GM13977 (cell line): ENCODE measurements around the gene MRPS34.

ENCODE experiments used
- DNase-seq: peaks from one replicate; pipeline ENCODE4 v3.0.0; 2012; ENCODE audit warnings: low spot score
- CTCF ChIP-seq: IDR thresholded peaks from 2 replicates; pipeline ENCODE4 v1.5.1; 2012; ENCODE audit warnings: mild to moderate bottlenecking, control low read depth; ENCODE audit not compliant: insufficient read depth; ENCODE audit errors: extremely low read depth, missing control alignments
- in situ Hi-C: fragments of 300-500 bp; cut with MboI; formaldehyde crosslinking; loops from one replicate; pipeline ENCODE4 v1.12.0; 2022; ENCODE audit warnings: low sequenced_read_pairs, low pct_unique_long_range_greater_than_20kb, mixed read lengths, inconsistent platforms; ENCODE audit not compliant: unreplicated experiment

The MRPS34 gene

GRCh38 chr16:1765826-1766225 lies 7.1 kb downstream of the MRPS34 start:
- in situ Hi-C loops, result no loop called here
- TF ChIP-seq CTCF, result no peak
- no peak for DNase-seq

DNA sequence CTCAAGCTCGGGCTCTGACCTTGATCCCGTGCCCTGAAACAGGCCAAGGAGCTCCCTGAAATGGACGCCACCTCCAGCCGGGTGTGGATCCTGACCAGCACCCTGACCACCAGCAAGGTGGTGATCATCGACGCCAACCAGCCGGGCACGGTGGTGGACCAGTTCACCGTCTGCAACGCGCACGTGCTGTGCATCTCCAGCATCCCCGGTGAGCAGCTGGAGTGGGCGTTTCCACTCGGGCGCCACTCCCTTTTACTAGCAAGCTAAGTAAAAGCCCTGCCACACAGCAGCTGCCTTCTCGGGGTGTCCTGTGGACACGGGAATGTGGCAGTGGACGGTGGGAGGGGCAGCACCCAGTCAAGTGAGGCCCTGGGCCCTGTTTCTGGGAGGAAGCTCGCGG lies 8.0 kb downstream of the MRPS34 start:
- TF ChIP-seq CTCF, result no peak
- in situ Hi-C loops, result no loop called here
- no peak for DNase-seq

- in situ Hi-C loops, result no loop called here
- TF ChIP-seq CTCF, result peak; percentile 12
- DNase-seq, result no peak
Observed at GRCh38 chr16:1763521-1764511, 9.1 kb downstream of the MRPS34 start.

DNA sequence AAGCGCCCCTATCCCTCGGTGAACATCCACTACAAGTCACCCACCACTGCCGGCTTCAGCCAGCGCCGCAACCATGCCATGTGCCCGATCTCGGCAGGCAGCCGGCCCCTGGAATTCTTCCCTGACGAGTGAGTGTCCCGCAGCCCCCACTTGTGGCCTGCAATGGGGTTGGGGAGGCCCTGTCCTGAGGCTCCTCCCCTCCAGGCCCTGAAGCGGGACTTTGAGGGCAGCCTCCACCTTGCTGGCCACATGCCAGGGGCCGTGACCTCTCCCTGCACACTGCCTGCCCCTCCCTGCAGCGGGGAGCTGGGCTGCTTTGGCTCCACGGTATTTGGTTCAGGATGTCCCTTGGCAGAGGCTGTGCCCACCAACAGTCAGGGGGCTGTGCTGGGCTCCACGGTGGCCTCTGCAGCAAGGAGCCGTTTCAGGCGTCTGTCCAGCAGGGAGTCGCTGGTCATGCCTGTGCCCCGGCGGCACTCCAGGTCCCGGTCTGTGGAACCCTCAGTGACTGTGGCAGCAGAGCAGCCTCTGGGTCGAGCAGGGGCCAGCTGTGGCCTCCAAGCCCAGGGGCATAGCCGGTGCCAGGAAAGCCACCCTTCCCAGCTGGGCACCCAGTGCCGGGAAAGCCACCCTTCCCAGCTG lies 9.9 kb downstream of the MRPS34 start:
- DNase-seq, result no peak
- no peak for TF ChIP-seq CTCF
- in situ Hi-C loops, result no loop called here

DNA sequence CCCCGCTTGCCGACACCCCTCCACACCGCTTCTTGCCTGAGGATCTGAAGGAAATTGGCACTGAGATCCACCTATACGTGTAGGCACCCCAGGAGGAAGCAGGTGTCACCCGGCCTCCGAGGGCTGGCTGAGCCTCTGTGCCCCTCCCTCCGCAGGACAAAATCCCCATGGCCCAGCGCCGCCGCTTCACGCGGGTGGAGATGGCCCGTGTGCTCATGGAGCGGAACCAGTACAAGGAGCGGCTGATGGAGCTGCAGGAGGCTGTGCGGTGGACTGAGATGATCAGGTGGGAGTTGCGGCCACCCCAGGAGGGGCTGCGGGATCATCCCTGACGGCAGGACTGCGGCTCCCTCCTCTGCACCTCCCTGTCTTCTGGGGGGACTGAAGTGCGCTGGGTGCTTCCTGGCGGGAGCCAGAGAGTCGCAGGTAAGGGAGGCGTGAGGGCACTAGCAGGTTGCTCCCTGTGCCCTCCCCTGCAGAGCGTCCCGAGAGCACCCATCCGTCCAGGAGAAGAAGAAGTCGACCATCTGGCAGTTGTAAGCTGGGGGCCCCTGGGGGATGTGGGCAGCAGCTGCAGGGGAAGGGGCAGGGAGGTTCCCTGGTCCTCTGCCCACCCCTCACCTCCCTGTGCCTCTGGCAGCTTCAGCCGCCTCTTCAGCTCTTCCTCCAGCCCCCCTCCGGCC lies 10.6 kb downstream of the MRPS34 start:
- no peak for TF ChIP-seq CTCF
- in situ Hi-C loops, result no loop called here

GRCh38 chr16:1761751-1762150 lies 11.2 kb downstream of the MRPS34 start:
- in situ Hi-C loops, result no loop called here
- TF ChIP-seq CTCF, result no peak
- no peak for DNase-seq

More for the DNA sequence above, 10.6 kb downstream of the MRPS34 start:
- no peak for DNase-seq
